GM08714 (cell line): ENCODE results near the gene GSK3A.

Experiments
- H3K4me3 ChIP-seq: fragments of 200-500 bp; sonication (Bioruptor generic); 2 replicates; pipeline ENCODE4 v1.5.1; 2014; ENCODE audit warnings: mild to moderate bottlenecking, low read length, inconsistent platforms
- ZNF274 ChIP-seq: IDR thresholded peaks from 2 replicates; pipeline ENCODE4 v1.6.1; 2012; ENCODE audit warnings: mild to moderate bottlenecking, low read depth, low read length

GSK3A gene

DNA sequence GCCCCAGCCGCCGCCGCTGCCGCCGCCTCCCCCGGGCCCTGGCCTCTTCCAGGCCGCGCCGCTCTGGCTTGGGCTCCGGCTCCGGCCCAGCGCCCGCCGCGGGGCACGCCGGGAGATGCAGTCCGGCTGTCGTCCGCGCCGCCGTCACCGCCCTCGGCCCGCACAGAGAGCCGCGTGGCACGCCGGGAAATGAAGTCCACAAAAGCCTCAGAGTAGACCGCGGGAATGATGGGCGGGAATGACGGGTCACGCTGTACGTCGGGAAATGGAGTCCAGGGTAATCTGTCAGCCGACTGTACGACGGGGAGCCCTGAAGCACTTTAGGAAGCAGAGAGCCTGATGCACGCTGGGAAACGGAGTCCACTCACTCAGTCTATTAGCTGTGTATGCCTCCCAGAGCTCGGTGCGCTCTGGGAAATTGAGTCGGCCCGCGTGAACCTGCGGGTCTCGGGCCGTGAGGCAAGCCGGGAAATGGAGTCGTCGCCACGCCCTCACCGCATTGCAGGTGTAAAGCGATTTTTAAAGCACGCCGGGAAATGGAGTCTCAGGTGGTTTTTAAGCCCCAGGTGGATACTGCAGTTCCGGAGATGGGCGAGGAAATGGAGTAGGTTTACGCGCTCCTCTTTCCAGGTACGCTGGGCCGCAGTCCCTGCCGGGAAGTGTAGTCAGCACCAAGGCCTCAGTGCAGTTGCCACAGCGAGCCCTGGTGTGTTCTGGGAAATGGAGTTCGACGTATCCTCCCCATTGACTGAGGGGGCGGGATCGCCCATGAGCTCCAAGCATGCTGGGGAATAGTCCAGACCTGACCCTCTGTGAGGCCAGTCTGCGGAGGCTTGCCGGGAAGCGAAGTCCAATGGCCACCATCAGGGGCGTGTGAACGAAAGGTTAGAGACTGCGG, at the start of gene GSK3A:
Gene GSK3A, minus strand, starts transcription at position 91 of the 898 bp plus-strand sequence. CDS start 137 bp downstream, outside the sequence.
- peak within 1 kb of the TSS; percentile 98 for H3K4me3 ChIP-seq
- TF ChIP-seq ZNF274: no peak

DNA sequence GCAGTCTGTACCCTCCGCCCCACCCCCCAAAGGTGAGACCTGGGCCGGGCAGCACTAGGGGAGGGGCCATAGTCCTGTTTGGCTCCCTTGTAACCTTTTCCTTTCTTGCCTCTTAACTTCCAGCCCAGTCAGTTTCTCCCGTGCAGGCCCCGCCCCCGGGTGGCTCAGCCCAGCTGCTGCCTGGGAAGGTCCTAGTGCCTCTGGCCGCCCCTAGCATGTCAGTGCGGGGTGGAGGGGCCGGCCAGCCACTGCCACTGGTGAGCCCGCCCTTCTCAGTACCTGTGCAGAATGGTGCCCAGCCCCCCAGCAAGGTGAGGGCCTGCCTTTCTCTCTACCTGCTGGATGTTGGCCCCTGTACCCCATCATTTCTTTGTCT, 49.0 kb upstream of the GSK3A start:
- no peak for TF ChIP-seq ZNF274

DNA sequence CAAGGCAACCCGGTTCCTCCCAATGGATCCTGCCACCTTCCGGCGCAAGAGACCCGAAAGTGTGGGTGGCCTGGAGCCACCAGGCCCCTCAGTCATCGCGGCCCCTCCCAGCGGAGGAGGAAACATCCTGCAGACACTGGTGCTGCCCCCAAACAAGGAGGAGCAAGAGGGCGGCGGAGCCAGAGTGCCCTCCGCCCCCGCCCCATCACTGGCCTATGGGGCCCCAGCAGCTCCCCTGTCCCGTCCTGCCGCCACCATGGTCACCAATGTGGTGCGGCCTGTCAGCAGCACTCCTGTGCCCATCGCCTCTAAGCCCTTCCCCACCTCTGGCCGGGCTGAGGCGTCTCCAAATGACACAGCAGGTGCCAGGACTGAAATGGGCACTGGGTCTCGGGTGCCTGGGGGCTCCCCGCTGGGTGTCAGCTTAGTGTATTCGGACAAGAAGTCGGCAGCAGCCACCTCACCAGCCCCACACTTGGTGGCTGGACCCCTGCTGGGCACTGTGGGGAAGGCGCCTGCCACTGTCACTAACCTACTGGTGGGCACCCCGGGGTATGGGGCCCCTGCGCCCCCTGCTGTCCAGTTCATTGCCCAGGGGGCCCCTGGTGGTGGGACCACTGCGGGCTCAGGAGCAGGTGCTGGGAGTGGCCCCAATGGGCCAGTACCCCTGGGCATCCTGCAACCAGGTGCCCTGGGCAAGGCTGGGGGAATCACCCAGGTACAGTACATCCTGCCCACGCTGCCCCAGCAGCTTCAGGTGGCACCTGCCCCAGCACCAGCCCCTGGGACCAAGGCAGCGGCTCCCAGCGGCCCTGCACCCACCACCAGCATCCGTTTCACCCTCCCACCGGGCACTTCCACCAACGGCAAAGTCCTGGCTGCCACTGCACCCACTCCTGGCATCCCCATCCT, 48.4 kb upstream of the GSK3A start:
- H3K4me3 ChIP-seq: no peak overlapping the region
- no peak for TF ChIP-seq ZNF274

More for the DNA sequence above, 49.0 kb upstream of the GSK3A start:
- no peak overlapping the region for H3K4me3 ChIP-seq

DNA sequence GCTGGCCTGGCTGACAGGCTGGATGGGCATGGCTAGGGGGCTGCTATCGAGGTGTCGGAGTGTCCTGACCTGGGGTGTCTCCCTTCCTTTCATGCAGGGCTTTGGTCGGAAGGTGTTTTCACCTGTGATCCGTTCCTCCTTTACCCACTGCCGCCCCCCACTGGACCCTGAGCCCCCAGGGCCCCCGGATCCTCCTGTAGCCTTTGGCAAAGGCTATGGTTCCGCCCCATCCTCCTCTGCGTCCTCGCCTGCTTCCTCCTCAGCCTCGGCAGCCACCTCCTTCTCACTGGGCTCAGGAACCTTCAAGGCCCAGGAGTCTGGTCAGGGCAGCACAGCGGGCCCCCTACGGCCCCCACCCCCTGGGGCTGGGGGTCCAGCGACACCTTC, 47.7 kb upstream of the GSK3A start:
- H3K4me3 ChIP-seq: no peak overlapping the region
- TF ChIP-seq ZNF274: no peak

DNA sequence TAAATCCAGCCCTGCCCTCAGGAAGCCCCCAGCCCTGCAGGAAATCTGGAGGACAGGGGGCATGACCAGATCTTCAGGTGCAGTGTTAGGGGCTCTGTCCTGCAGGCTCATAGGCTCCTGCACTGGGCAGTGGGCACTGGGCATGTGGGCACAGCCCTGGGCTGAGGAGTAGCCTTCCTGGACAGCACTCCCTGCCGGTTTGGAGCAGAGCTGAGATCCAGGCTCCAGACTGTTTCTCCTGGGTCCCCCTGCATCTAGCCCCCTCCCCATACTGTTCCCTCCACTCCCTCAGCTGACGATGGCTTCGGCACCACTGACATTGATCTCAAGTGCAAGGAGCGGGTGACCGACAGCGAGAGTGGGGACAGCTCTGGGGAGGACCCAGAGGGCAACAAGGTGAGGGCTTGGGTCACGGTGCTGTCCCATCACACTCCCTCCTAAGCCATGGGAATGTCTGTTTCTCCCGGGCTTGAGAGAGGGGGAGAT, 47.2 kb upstream of the GSK3A start:
- H3K4me3 ChIP-seq: no peak overlapping the region
- TF ChIP-seq ZNF274: no peak

DNA sequence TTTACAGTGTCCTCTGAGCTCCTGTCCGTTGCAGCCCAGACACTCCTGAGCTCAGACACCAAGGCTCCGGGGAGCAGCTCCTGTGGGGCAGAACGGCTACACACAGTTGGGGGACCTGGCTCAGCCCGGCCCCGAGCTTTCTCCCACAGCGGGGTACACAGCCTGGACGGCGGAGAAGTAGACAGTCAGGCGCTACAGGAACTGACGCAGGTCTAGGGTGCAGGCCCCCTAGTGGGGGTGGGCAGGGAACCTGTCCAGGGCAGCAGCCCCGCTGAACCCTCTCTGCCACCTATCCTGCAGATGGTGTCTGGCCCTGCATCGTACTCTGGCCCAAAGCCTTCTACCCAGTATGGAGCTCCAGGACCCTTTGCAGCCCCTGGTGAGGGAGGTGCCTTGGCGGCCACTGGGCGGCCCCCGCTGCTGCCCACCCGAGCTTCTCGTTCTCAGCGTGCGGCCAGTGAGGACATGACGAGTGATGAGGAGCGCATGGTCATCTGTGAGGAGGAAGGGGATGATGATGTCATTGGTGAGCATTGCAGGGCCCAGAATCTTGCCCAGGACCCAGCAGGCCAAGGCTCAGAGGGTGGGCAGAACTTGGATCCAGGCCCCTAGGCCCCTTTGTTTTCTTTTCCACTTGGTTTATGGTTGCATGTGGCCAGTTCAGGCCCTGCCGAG, 46.6 kb upstream of the GSK3A start:
- no peak for TF ChIP-seq ZNF274

DNA sequence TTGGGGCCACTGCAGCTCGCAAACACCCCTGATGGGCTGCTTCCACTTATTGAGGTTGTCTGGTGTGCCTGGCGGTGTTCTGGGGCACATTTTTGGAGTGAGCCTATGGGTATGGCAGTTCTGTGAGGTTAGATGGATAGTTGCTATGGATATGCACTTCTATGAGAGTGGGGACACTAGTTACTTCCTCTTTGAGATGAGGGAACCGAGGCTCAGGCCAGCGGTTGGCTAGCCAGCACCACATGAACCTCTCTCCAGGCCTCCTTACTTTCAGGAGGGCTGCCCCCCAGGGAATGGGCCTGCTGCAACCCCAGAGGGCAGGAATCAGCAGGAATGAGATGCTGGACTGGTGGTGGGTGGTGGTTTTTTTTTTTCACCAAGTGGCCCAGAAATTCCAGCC, 46.0 kb upstream of the GSK3A start:
- no peak for TF ChIP-seq ZNF274
- H3K4me3 ChIP-seq: no peak overlapping the region

More for the DNA sequence above, 46.6 kb upstream of the GSK3A start:
- no peak overlapping the region for H3K4me3 ChIP-seq

DNA sequence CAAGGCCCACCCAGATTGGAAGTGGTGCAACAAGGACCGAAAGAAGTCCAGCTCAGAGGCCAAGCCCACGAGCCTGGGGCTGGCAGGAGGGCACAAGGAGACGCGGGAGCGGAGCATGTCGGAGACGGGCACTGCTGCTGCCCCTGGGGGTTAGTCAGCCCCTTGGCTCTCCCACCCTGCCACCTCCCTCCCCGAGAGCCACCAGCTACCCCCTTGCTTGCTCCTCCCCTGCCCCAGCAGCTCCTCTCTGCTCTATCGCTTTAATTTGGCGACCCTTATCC, 45.4 kb upstream of the GSK3A start:
- TF ChIP-seq ZNF274: no peak
- no peak overlapping the region for H3K4me3 ChIP-seq

DNA sequence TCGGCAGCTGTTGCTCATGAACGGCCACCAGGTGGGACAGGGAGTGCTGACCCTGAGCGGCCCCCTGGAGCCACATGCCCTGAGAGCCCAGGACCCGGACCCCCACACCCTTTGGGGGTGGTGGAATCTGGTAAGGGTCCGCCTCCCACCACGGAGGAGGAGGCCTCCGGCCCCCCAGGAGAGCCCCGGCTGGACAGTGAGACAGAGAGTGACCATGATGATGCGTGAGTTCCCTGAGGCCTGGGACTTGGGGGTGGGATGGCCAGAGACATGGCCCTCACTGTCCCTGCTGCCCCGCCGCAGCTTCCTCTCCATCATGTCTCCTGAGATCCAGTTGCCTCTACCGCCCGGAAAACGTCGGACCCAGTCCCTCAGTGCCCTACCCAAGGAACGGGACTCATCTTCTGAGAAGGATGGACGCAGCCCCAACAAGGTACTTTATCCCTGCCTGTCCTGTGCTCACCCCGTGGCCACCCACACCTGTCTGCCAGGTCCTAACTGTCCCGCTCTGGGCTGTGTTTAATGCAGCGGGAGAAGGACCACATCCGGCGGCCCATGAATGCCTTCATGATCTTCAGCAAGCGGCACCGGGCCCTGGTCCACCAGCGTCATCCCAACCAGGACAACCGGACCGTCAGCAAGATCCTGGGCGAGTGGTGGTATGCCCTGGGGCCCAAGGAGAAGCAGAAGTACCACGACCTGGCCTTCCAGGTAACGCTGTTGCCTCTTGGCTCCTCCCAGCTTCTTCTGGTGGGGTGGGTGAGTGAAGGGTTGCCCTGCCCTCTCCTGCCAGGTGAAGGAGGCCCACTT, 44.8 kb upstream of the GSK3A start:
- TF ChIP-seq ZNF274: no peak
- H3K4me3 ChIP-seq: no peak overlapping the region

DNA sequence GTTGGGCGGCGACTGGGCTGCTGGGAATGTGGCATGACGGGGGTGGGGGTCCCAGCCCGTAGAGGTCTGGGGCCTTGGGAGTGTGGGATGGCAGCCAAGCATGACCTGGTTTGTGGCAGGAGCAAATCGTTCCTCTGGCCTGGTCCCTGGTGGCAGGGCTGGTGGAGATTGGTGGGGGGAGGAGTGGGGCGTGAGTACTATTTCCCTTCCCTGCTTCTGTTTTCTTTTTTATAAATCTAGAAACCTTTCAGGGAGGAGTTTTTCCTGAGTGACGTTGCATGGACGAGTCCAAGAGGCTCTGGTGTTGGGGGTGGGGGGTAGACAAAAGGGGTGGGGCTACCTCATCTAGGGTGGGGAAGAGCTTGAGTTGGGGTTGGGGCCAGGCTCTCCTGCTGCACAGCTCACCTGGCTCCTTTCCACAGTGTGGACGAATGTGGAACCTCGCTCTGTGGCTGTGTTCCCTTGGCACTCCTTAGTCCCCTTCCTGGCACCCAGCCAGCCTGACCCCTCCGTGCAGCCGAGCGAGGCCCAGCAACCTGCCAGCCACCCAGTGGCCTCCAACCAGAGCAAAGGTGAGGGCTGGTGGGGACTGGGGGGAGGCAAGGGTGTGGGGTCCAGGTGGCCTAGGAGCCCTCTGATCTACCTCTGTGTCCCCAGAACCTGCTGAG, 44.1 kb upstream of the GSK3A start:
- TF ChIP-seq ZNF274: no peak

DNA sequence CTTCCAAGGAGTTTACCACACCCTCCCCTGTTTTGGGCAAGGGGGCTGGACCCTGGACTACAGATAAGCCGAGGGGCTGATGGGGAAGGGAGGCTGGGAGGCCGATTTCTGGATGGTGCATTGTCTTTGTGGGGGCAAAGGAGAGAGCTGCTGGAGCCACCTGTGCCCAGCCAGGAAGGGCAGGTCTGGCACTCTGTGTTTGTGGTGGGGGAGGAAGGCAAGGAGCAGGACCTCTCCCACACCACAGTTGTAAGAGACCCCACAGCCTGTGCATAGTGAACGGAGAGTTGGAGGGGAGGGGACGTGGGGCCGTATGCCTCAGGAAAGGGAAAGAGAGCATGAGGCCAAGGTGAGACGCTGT, 43.6 kb upstream of the GSK3A start:
- no peak for TF ChIP-seq ZNF274
- peak overlapping the region; percentile 76; the same call in 1 of the 2 replicates for H3K4me3 ChIP-seq

More for the DNA sequence above, 44.1 kb upstream of the GSK3A start:
- peak overlapping the region; percentile 76; the same call in 1 of the 2 replicates for H3K4me3 ChIP-seq

DNA sequence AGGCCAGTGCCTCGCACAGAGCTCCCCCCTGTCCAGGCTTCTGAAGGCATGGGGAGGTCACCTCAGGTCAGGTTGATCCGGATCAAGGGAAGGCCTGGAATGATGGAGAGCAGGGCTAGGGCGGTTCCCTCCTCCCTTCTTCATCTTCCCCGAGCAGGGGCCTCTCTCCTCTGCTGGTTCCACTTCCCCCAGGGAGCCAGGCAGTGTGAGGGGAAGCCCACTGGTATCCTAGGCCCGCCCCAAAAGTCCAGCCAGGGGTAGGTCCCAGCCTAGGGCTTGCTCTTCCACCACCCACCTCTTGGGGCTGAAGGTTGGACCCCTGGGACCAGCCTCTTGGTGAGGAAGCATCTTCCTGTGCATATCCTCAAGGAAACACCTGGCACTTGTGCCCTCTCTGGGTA, 43.1 kb upstream of the GSK3A start:
- TF ChIP-seq ZNF274: no peak

More for the DNA sequence above, 43.1 kb upstream of the GSK3A start:
- peak overlapping the region; percentile 76; the same call in 1 of the 2 replicates for H3K4me3 ChIP-seq
